CD4-positive, alpha-beta memory T cell (primary cell): ENCODE measurements around the gene PPIL1. TPM values are rescaled to one million over a fixed set of nuclear protein-coding genes. Genes with fewer than 3 reads are reported as not detected.

Source experiments
- CTCF ChIA-PET: fragments of 350-600 bp; sonication (Branson Sonifier 250); formaldehyde crosslinking; loops from one replicate; lab custom pipeline; 2021; ENCODE audit warnings: inconsistent platforms; ENCODE audit not compliant: partially characterized antibody; lab: Charles Lee
- POLR2A ChIA-PET: fragments of 350-600 bp; sonication (Branson Sonifier 250); formaldehyde crosslinking; loops from one replicate; lab custom pipeline; 2021; ENCODE audit not compliant: partially characterized antibody; lab: Charles Lee
- DNase-seq, 5 donors: peaks; one replicate each; pipeline versions ENCODE4 v3.0.0 to v3.0.0-alpha.2; 2020 to 2022; ENCODE audit warnings: mixed read lengths in 1 of 5
- H3K27ac ChIP-seq: one replicate; pipeline ENCODE4 v1.7.0; 2013; ENCODE audit warnings: low read depth, low read length
- H3K27me3 ChIP-seq: 2 replicates; pipeline ENCODE4 v1.7.0; 2013; ENCODE audit warnings: mild to moderate bottlenecking, low read length, moderate library complexity; ENCODE audit not compliant: insufficient read depth
- H3K36me3 ChIP-seq: 2 replicates; pipeline ENCODE4 v1.7.0; 2013; ENCODE audit warnings: mild to moderate bottlenecking, low read length, moderate library complexity; ENCODE audit not compliant: insufficient read depth
- H3K4me1 ChIP-seq: 2 replicates; pipeline ENCODE4 v1.7.0; 2013; ENCODE audit warnings: mild to moderate bottlenecking, low read length, moderate library complexity; ENCODE audit not compliant: insufficient read depth
- H3K4me3 ChIP-seq, 2 donors: one replicate each; pipeline ENCODE4 v1.7.0; 2013; ENCODE audit warnings: low read length in 2 of 2, mild to moderate bottlenecking in 1 of 2
- H3K9me3 ChIP-seq, 2 donors: one replicate each; pipeline ENCODE4 v1.7.0; 2013; ENCODE audit warnings: low read length in 2 of 2, control low read depth in 1 of 2; ENCODE audit not compliant: control insufficient read depth in 1 of 2
- H3K27ac Mint-ChIP-seq, 7 donors: one replicate each; pipeline ENCODE4 v1.8.0; 2020 to 2021; ENCODE audit warnings: mixed read lengths in 7 of 7, mild to moderate bottlenecking in 6 of 7, inconsistent platforms in 3 of 7, moderate library complexity in 3 of 7
- H3K27me3 Mint-ChIP-seq, 2 donors: one replicate each; pipeline ENCODE4 v1.8.0; 2020 to 2021; ENCODE audit warnings: mixed read lengths in 2 of 2
- H3K36me3 Mint-ChIP-seq, 2 donors: one replicate each; pipeline ENCODE4 v1.8.0; 2020 to 2021; ENCODE audit warnings: mixed read lengths in 2 of 2, inconsistent platforms in 1 of 2, mild to moderate bottlenecking in 1 of 2
- H3K4me1 Mint-ChIP-seq, 4 donors: one replicate each; pipeline ENCODE4 v1.8.0; 2020 to 2021; ENCODE audit warnings: mixed read lengths in 4 of 4, mild to moderate bottlenecking in 1 of 4
- H3K4me3 Mint-ChIP-seq, 8 donors: one replicate each; pipeline ENCODE4 v1.8.0; 2020 to 2021; ENCODE audit warnings: mixed read lengths in 8 of 8, mild to moderate bottlenecking in 7 of 8, moderate library complexity in 6 of 8, inconsistent platforms in 3 of 8
- H3K9me3 Mint-ChIP-seq, 8 donors: one replicate each; pipeline ENCODE4 v1.8.0; 2020 to 2021; ENCODE audit warnings: mixed read lengths in 8 of 8, mild to moderate bottlenecking in 5 of 8, inconsistent platforms in 3 of 8, moderate library complexity in 1 of 8
- intact Hi-C: fragments of 100-400 bp; cut with micrococcal nuclease; formaldehyde crosslinking; loops from one replicate; pipeline ENCODE4 v1.15.1; 2023
- polyA plus RNA-seq, 2 donors: library from polyadenylated mRNA; unstranded; fragments of 300-500 nt; fragmentation: Illumina TruSeq; gene quantifications; one replicate each; pipeline ENCODE4 v1.2.3, GENCODE V29; 2021
- total RNA-seq, 2 experiments: library from RNA; stranded (reverse); gene quantifications; one replicate each; pipeline ENCODE4 v1.2.3, GENCODE V29; 2021

Gene PPIL1
- total and polyA plus RNA-seq, 4 experiments from 2014 or later = 8.4 to 19.7 (median 13.9) TPM

GRCh38 chr6:36915599-36915998, 41.0 kb upstream of the PPIL1 start:
- no peak for DNase-seq
- Histone ChIP-seq H3K36me3 (peaks cover 47% of the 10 kb centered on the region), H3K9me3 (no peaks in the 10 kb centered on the region), H3K4me1 (peaks cover 42% of the 10 kb centered on the region), H3K27ac (no peak overlapping the region), H3K4me3 (no peak overlapping the region), H3K27me3 (no peaks in the 10 kb centered on the region)
- Mint-ChIP-seq H3K36me3 (peaks cover 30 to 61% of the 10 kb centered on the region in 2 donors), H3K27me3 (no peaks in the 10 kb centered on the region), H3K4me1 (peaks cover 24 to 49% (median 33%) of the 10 kb centered on the region in 4 donors), H3K9me3 (no peaks in the 10 kb centered on the region), H3K27ac (peak overlapping the region in 5 of 7 donors; percentile 24 to 95 (median 44)), H3K4me3 (no peak overlapping the region)
- POLR2A ChIA-PET = no interaction called here
- CTCF ChIA-PET = interaction anchor here (1.1 to 5.8 kb wide), 3 partner anchors 30 to 256 kb away, joined by 3 to 49 read pairs (median 16); partner anchors contain the start of gene C6orf89
- intact Hi-C loops = no loop called here

- DNase-seq = peak; percentile 26 to 72 (median 32)
- H3K4me1 Mint-ChIP-seq = peaks cover 26 to 49% (median 33%) of the 10 kb centered on the region in 4 donors
- no peak overlapping the region for H3K4me3 ChIP-seq
- H3K9me3 ChIP-seq = no peaks in the 10 kb centered on the region
- CTCF ChIA-PET = interaction anchor here (0.9 to 5.8 kb wide), 10 partner anchors 9 to 145 kb away, joined by 3 to 49 read pairs (median 4); partner anchors contain the start of genes C6orf89, FGD2 and PPIL1
- H3K27me3 ChIP-seq = no peaks in the 10 kb centered on the region
- POLR2A ChIA-PET = interaction anchor here (0.6 to 3.7 kb wide), 7 partner anchors 10 to 104 kb away, joined by 3 to 24 read pairs (median 5); partner anchors contain the start of genes C6orf89, PI16 and PPIL1
- H3K27ac Mint-ChIP-seq = peak overlapping the region; percentile 89 to 96 (median 95)
- no peaks in the 10 kb centered on the region for H3K9me3 Mint-ChIP-seq
- H3K4me3 Mint-ChIP-seq = peak overlapping the region in 7 of 8 donors; percentile 17 to 85 (median 52)
- no peaks in the 10 kb centered on the region for H3K27me3 Mint-ChIP-seq
- H3K27ac ChIP-seq = peak overlapping the region; percentile 38
- H3K36me3 Mint-ChIP-seq = peaks cover 24 to 52% of the 10 kb centered on the region in 2 donors
- H3K36me3 ChIP-seq = peaks cover 36% of the 10 kb centered on the region
- intact Hi-C loops = loop anchor here (5.0 kb wide), 1 partner anchor 48 kb away; no protein-coding TSS in a partner anchor
- peaks cover 42% of the 10 kb centered on the region for H3K4me1 ChIP-seq
Measured at GRCh38 chr6:36914227-36914794, 39.7 kb upstream of the PPIL1 start.

GRCh38 chr6:36913082-36913481, 38.5 kb upstream of the PPIL1 start:
- Mint-ChIP-seq H3K36me3 (peaks cover 26 to 48% of the 10 kb centered on the region in 2 donors), H3K9me3 (no peaks in the 10 kb centered on the region), H3K27me3 (no peaks in the 10 kb centered on the region), H3K27ac (peak overlapping the region; percentile 89 to 97 (median 94)), H3K4me1 (peaks cover 26 to 49% (median 34%) of the 10 kb centered on the region in 4 donors), H3K4me3 (peak overlapping the region; percentile 13 to 85 (median 78))
- intact Hi-C loops = loop anchor here (5.0 kb wide), 1 partner anchor 49 kb away; no protein-coding TSS in a partner anchor
- peaks cover 42% of the 10 kb centered on the region for H3K4me1 ChIP-seq
- ChIA-PET POLR2A (interaction anchor here (1.0 to 3.7 kb wide), 6 partner anchors 8 to 104 kb away, joined by 3 to 24 read pairs (median 6); partner anchors contain the start of genes C6orf89 and MTCH1), CTCF (interaction anchor here (1.0 to 5.8 kb wide), 6 partner anchors 24 to 144 kb away, joined by 3 to 49 read pairs (median 5); partner anchors contain the start of gene PPIL1)
- DNase-seq = peak in 1 of 5 donors; percentile 50
- peak overlapping the region; percentile 58 for H3K27ac ChIP-seq
- H3K4me3 ChIP-seq = no peak overlapping the region
- H3K27me3 ChIP-seq = no peaks in the 10 kb centered on the region
- H3K9me3 ChIP-seq = no peaks in the 10 kb centered on the region
- H3K36me3 ChIP-seq = peaks cover 30% of the 10 kb centered on the region

- intact Hi-C loops = loop anchor here (1.0 to 5.0 kb wide), 3 partner anchors 27 to 106 kb away; partner anchors contain the start of gene C6orf89
- Mint-ChIP-seq H3K27me3 (no peaks in the 10 kb centered on the region), H3K9me3 (no peaks in the 10 kb centered on the region), H3K27ac (peak overlapping the region; percentile 87 to 97 (median 94)), H3K4me1 (peaks cover 26 to 49% (median 34%) of the 10 kb centered on the region in 4 donors), H3K4me3 (peak overlapping the region; percentile 63 to 85 (median 78)), H3K36me3 (peaks cover 31 to 46% of the 10 kb centered on the region in 2 donors)
- Histone ChIP-seq H3K9me3 (no peaks in the 10 kb centered on the region), H3K4me3 (peak overlapping the region; percentile 8 to 22), H3K27ac (peak overlapping the region; percentile 58), H3K27me3 (no peaks in the 10 kb centered on the region), H3K4me1 (peaks cover 42% of the 10 kb centered on the region), H3K36me3 (peaks cover 25% of the 10 kb centered on the region)
- DNase-seq = peak; percentile 76 to 90 (median 82)
- CTCF ChIA-PET = interaction anchor here (0.8 to 5.8 kb wide), 6 partner anchors 28 to 298 kb away, joined by 3 to 49 read pairs (median 7); partner anchors contain the start of genes C6orf89, MTCH1 and PPIL1
- POLR2A ChIA-PET = interaction anchor here (0.8 to 3.7 kb wide), 8 partner anchors 27 to 105 kb away, joined by 3 to 24 read pairs (median 5); partner anchors contain the start of genes C6orf89, MTCH1 and PI16
Measured at GRCh38 chr6:36912586-36912985, 38.0 kb upstream of the PPIL1 start.

GRCh38 chr6:36912030-36912454, 37.4 kb upstream of the PPIL1 start:
- DNase-seq = peak; percentile 28 to 55 (median 31)
- Histone ChIP-seq H3K4me3 (peak overlapping the region; percentile 8 to 22), H3K27ac (peak overlapping the region; percentile 58), H3K27me3 (no peaks in the 10 kb centered on the region), H3K9me3 (no peaks in the 10 kb centered on the region), H3K4me1 (peaks cover 42% of the 10 kb centered on the region), H3K36me3 (peaks cover 20% of the 10 kb centered on the region)
- Mint-ChIP-seq H3K4me1 (peaks cover 26 to 49% (median 34%) of the 10 kb centered on the region in 4 donors), H3K4me3 (peak overlapping the region; percentile 63 to 85 (median 78)), H3K36me3 (peaks cover 34 to 45% of the 10 kb centered on the region in 2 donors), H3K27me3 (no peaks in the 10 kb centered on the region), H3K27ac (peak overlapping the region; percentile 87 to 97 (median 94)), H3K9me3 (no peaks in the 10 kb centered on the region)
- intact Hi-C loops = loop anchor here (1.0 to 5.0 kb wide), 3 partner anchors 27 to 106 kb away; partner anchors contain the start of gene C6orf89
- CTCF ChIA-PET = interaction anchor here (0.8 to 5.8 kb wide), 6 partner anchors 27 to 298 kb away, joined by 3 to 49 read pairs (median 7); partner anchors contain the start of genes C6orf89, MTCH1 and PPIL1
- POLR2A ChIA-PET = interaction anchor here (0.6 to 3.7 kb wide), 8 partner anchors 26 to 327 kb away, joined by 3 to 24 read pairs (median 4); partner anchors contain the start of genes C6orf89, MTCH1 and PI16

GRCh38 chr6:36908747-36909146, 34.1 kb upstream of the PPIL1 start:
- no peak overlapping the region for H3K4me3 ChIP-seq
- no peak for DNase-seq
- H3K9me3 Mint-ChIP-seq = no peaks in the 10 kb centered on the region
- peaks cover 40 to 43% of the 10 kb centered on the region in 2 donors for H3K36me3 Mint-ChIP-seq
- ChIA-PET POLR2A (no interaction called here), CTCF (interaction anchor here (1.2 kb wide), 1 partner anchor 109 kb away, joined by 7 read pairs; no protein-coding TSS in a partner anchor)
- no peaks in the 10 kb centered on the region for H3K27me3 Mint-ChIP-seq
- intact Hi-C loops = no loop called here
- peaks cover 24% of the 10 kb centered on the region for H3K4me1 ChIP-seq
- H3K27ac Mint-ChIP-seq = peak overlapping the region in 3 of 7 donors; percentile 12 to 87 (median 54)
- H3K27ac ChIP-seq = no peak overlapping the region
- peaks cover 18% of the 10 kb centered on the region for H3K36me3 ChIP-seq
- H3K27me3 ChIP-seq = no peaks in the 10 kb centered on the region
- no peaks in the 10 kb centered on the region for H3K9me3 ChIP-seq
- peaks cover 27 to 45% (median 32%) of the 10 kb centered on the region in 4 donors for H3K4me1 Mint-ChIP-seq
- no peak overlapping the region for H3K4me3 Mint-ChIP-seq
